A549 (cell line): Measurements from ENCODE around the gene ATXN10. TPM values are rescaled to one million over a fixed set of nuclear protein-coding genes. Genes with fewer than 3 reads are reported as not detected.
A peak's percentile ranks its signal among the peaks of the same experiment; 100 is the strongest.

Experiments
- ATAC-seq, 2 experiments: fragments of 200-7000 bp in 1 of 2; fragments of >200 bp in 1 of 2; cut with Nextera tagmentation in 1 of 2; cut with Tn5 transposase in 1 of 2; 3 replicates each; pipeline versions ENCODE4 v1.8.0 to v1.9.1; 2018 to 2020; ENCODE audit warnings: mild to moderate bottlenecking in 1 of 2, moderate library complexity in 1 of 2
- CTCF ChIA-PET: fragments of 300-600 bp; sonication (Branson Sonifier 250); formaldehyde crosslinking; extraction: SDS; loops from one replicate; lab custom pipeline; 2021; ENCODE audit warnings: antibody characterized with exemption, inconsistent platforms; lab: Yijun Ruan, JAX
- POLR2A ChIA-PET: fragments of 350-600 bp; formaldehyde crosslinking; extraction: SDS; loops from one replicate; lab custom pipeline; 2021; ENCODE audit warnings: antibody characterized with exemption, inconsistent platforms; lab: Yijun Ruan, JAX
- DNase-seq, 2 experiments: peaks; one replicate each; pipeline versions ENCODE4 v3.0.0 to v3.0.0-alpha.2; 2011 to 2016; ENCODE audit warnings: low read depth in 1 of 2, low spot score in 1 of 2
- FAIRE-seq: peaks from 2 replicates; lab custom pipeline; 2011; peaks lifted over from hg19 to GRCh38; lab: Jason Lieb, UNC
- H3K27ac ChIP-seq, 2 experiments: fragments of >200 bp; sonication (Bioruptor Twin); formaldehyde crosslinking; 3 replicates each; pipeline ENCODE4 v1.5.1; 2016 to 2017
- H3K4me1 ChIP-seq: fragments of >200 bp; sonication (Bioruptor Twin); formaldehyde crosslinking; 3 replicates; pipeline ENCODE4 v1.6.1; 2016
- H3K4me2 ChIP-seq: fragments of >200 bp; sonication (Bioruptor Twin); formaldehyde crosslinking; 3 replicates; pipeline ENCODE4 v1.6.1; 2016
- H3K4me3 ChIP-seq: fragments of >200 bp; sonication (Bioruptor Twin); formaldehyde crosslinking; 3 replicates; pipeline ENCODE4 v1.5.1; 2016
- H3K9me3 ChIP-seq: fragments of >200 bp; sonication (Bioruptor Twin); formaldehyde crosslinking; 3 replicates; pipeline ENCODE4 v1.6.1; 2016
- CBX2 ChIP-seq: fragments of 200-600 bp; sonication (generic); IDR thresholded peaks from 2 replicates; pipeline ENCODE4 v1.6.1; 2016; ENCODE audit warnings: low read depth, mild to moderate bottlenecking, borderline replicate concordance
- CBX8 ChIP-seq: fragments of 200-600 bp; sonication (generic); IDR thresholded peaks from 2 replicates; pipeline ENCODE4 v1.6.1; 2016
- CHD4 ChIP-seq: fragments of 200-600 bp; sonication (generic); IDR thresholded peaks from 2 replicates; pipeline ENCODE4 v1.6.1; 2016; ENCODE audit warnings: antibody characterized with exemption, mild to moderate bottlenecking, borderline replicate concordance
- E2F6 ChIP-seq: IDR thresholded peaks from 2 replicates; pipeline ENCODE4 v1.6.1; 2012; ENCODE audit warnings: low read depth, borderline replicate concordance
- EHMT2 ChIP-seq: fragments of 200-600 bp; sonication (generic); IDR thresholded peaks from 2 replicates; pipeline ENCODE4 v1.6.1; 2016; ENCODE audit warnings: antibody characterized with exemption, low read depth, mild to moderate bottlenecking, moderate library complexity
- EP300 ChIP-seq, 2 experiments: fragments of >200 bp; sonication (Bioruptor Twin); formaldehyde crosslinking; IDR thresholded peaks; 2 replicates in 1 of 2; 3 replicates in 1 of 2; pipeline ENCODE4 v1.6.1; 2016 to 2017
- FOSB ChIP-seq: fragments of 250-450 bp; sonication (Bioruptor Pico); IDR thresholded peaks from 2 replicates; pipeline ENCODE4 v1.5.0; 2020; ENCODE audit warnings: mild to moderate bottlenecking, moderate library complexity
- FOSL2 ChIP-seq, 2 experiments: fragments of 450-650 bp in 1 of 2; fragments of >200 bp in 1 of 2; sonication (Bioruptor Twin) in 1 of 2; formaldehyde crosslinking; IDR thresholded peaks; 2 replicates each; pipeline versions ENCODE4 v1.5.0 to v1.6.1; 2016 to 2020; ENCODE audit warnings: mild to moderate bottlenecking in 1 of 2, moderate library complexity in 1 of 2
- FOXS1 ChIP-seq: fragments of 250-450 bp; sonication (Bioruptor Pico); IDR thresholded peaks from 2 replicates; pipeline ENCODE4 v1.5.0; 2020; ENCODE audit warnings: mild to moderate bottlenecking, moderate library complexity
- GATA3 ChIP-seq: IDR thresholded peaks from 2 replicates; pipeline ENCODE4 v1.6.1; 2012; ENCODE audit warnings: borderline replicate concordance
- HDAC2 ChIP-seq: fragments of 200-600 bp; sonication (generic); IDR thresholded peaks from 2 replicates; pipeline ENCODE4 v1.6.1; 2016
- HEYL ChIP-seq: fragments of 250-450 bp; sonication (Bioruptor Pico); IDR thresholded peaks from 2 replicates; pipeline ENCODE4 v1.8.0; 2021; ENCODE audit warnings: mild to moderate bottlenecking, moderate library complexity
- HOXB5 ChIP-seq: fragments of 250-450 bp; sonication (Bioruptor Pico); IDR thresholded peaks from 2 replicates; pipeline ENCODE4 v1.5.0; 2020; ENCODE audit warnings: mild to moderate bottlenecking, moderate library complexity
- KDM5A ChIP-seq: fragments of 200-600 bp; sonication (generic); IDR thresholded peaks from 2 replicates; pipeline ENCODE4 v1.6.1; 2016; ENCODE audit warnings: antibody characterized with exemption, mild to moderate bottlenecking
- MAX ChIP-seq: IDR thresholded peaks from 2 replicates; pipeline ENCODE4 v1.6.1; 2012
- NR3C1 ChIP-seq: fragments of >200 bp; sonication (Bioruptor Twin); formaldehyde crosslinking; IDR thresholded peaks from 3 replicates; pipeline ENCODE4 v1.6.1; 2017
- REST ChIP-seq: fragments of 200-600 bp; sonication (generic); IDR thresholded peaks from 2 replicates; pipeline ENCODE4 v1.6.1; 2016; ENCODE audit warnings: antibody characterized with exemption, mild to moderate bottlenecking, moderate library complexity
- RFX5 ChIP-seq: fragments of 450-650 bp; IDR thresholded peaks from 2 replicates; pipeline ENCODE4 v1.7.1; 2014; ENCODE audit warnings: antibody characterized with exemption, mild to moderate bottlenecking, moderate library complexity
- SMC3 ChIP-seq: fragments of >200 bp; sonication (Bioruptor Twin); formaldehyde crosslinking; IDR thresholded peaks from 3 replicates; pipeline ENCODE4 v1.6.1; 2018; ENCODE audit warnings: inconsistent platforms
- SREBF2 ChIP-seq: fragments of 450-650 bp; IDR thresholded peaks from 2 replicates; pipeline ENCODE4 v1.6.1; 2014; ENCODE audit warnings: mild to moderate bottlenecking, moderate library complexity
- TFCP2L1 ChIP-seq: fragments of 250-450 bp; sonication (Bioruptor Pico); IDR thresholded peaks from 2 replicates; pipeline ENCODE4 v1.5.0; 2021; ENCODE audit warnings: mild to moderate bottlenecking
- ZNF302 ChIP-seq: fragments of 250-450 bp; sonication (Bioruptor Pico); IDR thresholded peaks from 2 replicates; pipeline ENCODE4 v1.9.0; 2021; ENCODE audit warnings: inconsistent platforms, mild to moderate bottlenecking, moderate library complexity
- ZSCAN20 ChIP-seq: fragments of 250-450 bp; sonication (Bioruptor Pico); IDR thresholded peaks from 2 replicates; pipeline ENCODE4 v1.8.0; 2022; ENCODE audit warnings: mild to moderate bottlenecking, moderate library complexity
- WGBS: methylation state at CpG from one replicate; pipeline ENCODE4 v1.1.6; 2017; ENCODE audit errors: missing lambda C conversion rate; 5-methylcytosine and 5-hydroxymethylcytosine counted together
- polyA plus RNA-seq, 4 experiments: library from polyadenylated mRNA; depleted of rRNA in 3 of 4; stranded (reverse); fragments of >200 nt; fragmentation: RNase III in 1 of 4; extraction: RNeasy Plus Mini Kit Qiagen cat#74134 plus additional on column Dnase treatment in 1 of 4; gene quantifications; 2 replicates in 3 of 4; 3 replicates in 1 of 4; pipeline ENCODE4 v1.2.3, GENCODE V29; 2011 to 2017

Gene ATXN10
- polyA plus RNA-seq, 2 of the 4 experiments (the other 2 are of a cell fraction) = 126 to 281 TPM

GRCh38 chr22:45869340-45869847 lies 197.8 kb downstream of the ATXN10 start:
- peaks cover 7% of the 10 kb centered on the region for H3K4me1 ChIP-seq
- ATAC-seq (peak in 1 of 2 experiments; percentile 26; a peak in 2 of 6 replicates), FAIRE-seq (no peak), DNase-seq (no peak)
- no peak overlapping the region for H3K27ac ChIP-seq
- WGBS = 75% methylated on average over 13 of the region's 13 CpGs
- H3K9me3 ChIP-seq = peaks cover 8% of the 10 kb centered on the region; the same call in 2 of the 3 replicates
- H3K4me2 ChIP-seq = no peak overlapping the region
- ChIA-PET CTCF (no interaction called here), POLR2A (no interaction called here)
- no peak overlapping the region for H3K4me3 ChIP-seq
- no peak for TF ChIP-seq FOSB
- no peak for TF ChIP-seq TFCP2L1
- TF ChIP-seq RFX5 = no peak
- TF ChIP-seq HOXB5 (CRISPR knock-in tag) = no peak
- TF ChIP-seq FOXS1 (CRISPR knock-in tag) = no peak
- TF ChIP-seq EHMT2 = no peak
- TF ChIP-seq CHD4 = no peak
- TF ChIP-seq ZSCAN20 (CRISPR knock-in tag) = no peak
- TF ChIP-seq, all 56 proteins: peak for 0

- CTCF ChIA-PET = no interaction called here
- Histone ChIP-seq H3K9me3 (peaks cover 8% of the 10 kb centered on the region; the same call in 2 of the 3 replicates), H3K4me3 (no peak overlapping the region), H3K27ac (no peak overlapping the region), H3K4me2 (no peak overlapping the region), H3K4me1 (0 out of 3 replicates have a peak, but pooled peaks cover 2% of the 10 kb centered on the region)
- WGBS = 90% methylated on average over 7 of the region's 7 CpGs
- DNase-seq (no peak), ATAC-seq (no peak), FAIRE-seq (no peak)
- TF ChIP-seq HEYL (CRISPR knock-in tag) (no peak), NR3C1 (no peak), GATA3 (no peak), REST (no peak), SREBF2 (no peak), KDM5A (no peak), FOSL2 (IDR thresholded peaks at IDR 0.05) (no peak), FOSL2 (CRISPR knock-in tag; IDR thresholded peaks at IDR 0.05) (no peak)
- POLR2A ChIA-PET = no interaction called here
Measured at GRCh38 chr22:45870011-45870410, 198.4 kb downstream of the ATXN10 start.

GRCh38 chr22:45871721-45872120 lies 200.1 kb downstream of the ATXN10 start:
- no peak overlapping the region for H3K27ac ChIP-seq
- ATAC-seq = no peak
- no peak for DNase-seq
- H3K4me2 ChIP-seq = no peak overlapping the region
- TF ChIP-seq SMC3 (no peak), CBX2 (no peak), EP300 (IDR thresholded peaks at IDR 0.05) (no peak), ZNF302 (CRISPR knock-in tag) (no peak), CBX8 (no peak), RFX5 (no peak), MAX (no peak), HDAC2 (no peak), E2F6 (no peak), SREBF2 (no peak), ZSCAN20 (CRISPR knock-in tag) (no peak)
- WGBS = 93% methylated on average over 6 of the region's 6 CpGs
- CTCF ChIA-PET = interaction anchor here (1.4 kb wide), 1 partner anchor 8 kb away, joined by 5 read pairs; no protein-coding TSS in a partner anchor
- POLR2A ChIA-PET = no interaction called here
- H3K9me3 ChIP-seq = peaks cover 8% of the 10 kb centered on the region; the same call in 2 of the 3 replicates
- no peaks in the 10 kb centered on the region for H3K4me1 ChIP-seq
- no peak for FAIRE-seq
- H3K4me3 ChIP-seq = no peak overlapping the region
